ENCODE results near the gene NDUFB11. TPM values are rescaled to one million over a fixed set of nuclear protein-coding genes. Genes with fewer than 3 reads are reported as not detected.

Gene NDUFB11
- total and polyA plus RNA-seq, 9 of the 15 experiments (the other 6 are each of a cell fraction or from before 2014, with no cell fraction given), result 20.9 to 269 (median 86.8) TPM

DNA sequence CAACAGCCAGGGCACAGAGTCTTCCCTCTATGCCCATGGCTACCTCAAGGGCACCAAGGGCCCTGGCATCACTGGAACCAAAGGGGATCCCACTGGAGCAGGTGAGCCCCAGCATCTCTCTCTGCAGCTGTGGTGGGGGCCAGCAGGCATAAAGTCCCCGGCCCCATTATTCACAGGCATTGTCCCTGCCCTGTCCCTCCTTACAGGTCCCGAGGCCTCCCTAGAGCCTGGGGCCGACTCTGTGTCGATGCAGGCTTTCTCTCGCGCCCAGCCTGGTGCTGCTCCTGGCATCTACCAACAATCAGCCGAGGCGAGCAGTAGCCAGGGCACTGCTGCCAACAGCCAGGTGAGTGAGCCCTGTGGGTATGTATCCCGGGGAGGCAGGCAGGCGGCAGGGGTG lies 36.8 kb upstream of the NDUFB11 start:
- DNase-seq (ENCODE audit: extremely low read depth in 1 of 4, low spot score in 3 of 4) (no peak), ATAC-seq (no peak), FAIRE-seq (no peak)
- no peak overlapping the region for H3K4me3 ChIP-seq
- no peaks in the 10 kb centered on the region for H3K79me2 ChIP-seq (ENCODE audit: control insufficient read depth, insufficient read depth, low read length)
- H3K27me3 ChIP-seq (ENCODE audit: control insufficient read depth in 2 of 2, insufficient read depth in 2 of 2, low read length in 2 of 2), result no peaks in the 10 kb centered on the region
- in situ Hi-C loops (cut with MboI) (no loop called here), intact Hi-C loops (cut with micrococcal nuclease) (no loop called here)
- H3K27ac ChIP-seq (ENCODE audit: extremely low read depth, low read depth, low read length), result no peak overlapping the region
- TF ChIP-seq, protein P1, sequence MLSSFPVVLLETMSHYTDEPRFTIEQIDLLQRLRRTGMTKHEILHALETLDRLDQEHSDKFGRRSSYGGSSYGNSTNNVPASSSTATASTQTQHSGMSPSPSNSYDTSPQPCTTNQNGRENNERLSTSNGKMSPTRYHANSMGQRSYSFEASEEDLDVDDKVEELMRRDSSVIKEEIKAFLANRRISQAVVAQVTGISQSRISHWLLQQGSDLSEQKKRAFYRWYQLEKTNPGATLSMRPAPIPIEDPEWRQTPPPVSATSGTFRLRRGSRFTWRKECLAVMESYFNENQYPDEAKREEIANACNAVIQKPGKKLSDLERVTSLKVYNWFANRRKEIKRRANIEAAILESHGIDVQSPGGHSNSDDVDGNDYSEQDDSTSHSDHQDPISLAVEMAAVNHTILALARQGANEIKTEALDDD (IDR thresholded peaks at IDR 0.05), result no peak
- TF ChIP-seq POLR2H (tag; IDR thresholded peaks at IDR 0.05; ENCODE audit: low read depth) (no peak), ESRRB (CRISPR knock-in tag; IDR thresholded peaks at IDR 0.05; ENCODE audit: borderline replicate concordance) (no peak), ZNF12 (CRISPR knock-in tag; IDR thresholded peaks at IDR 0.05) (no peak), KLF10 (CRISPR knock-in tag; IDR thresholded peaks at IDR 0.05) (no peak), BRCA1 (IDR thresholded peaks at IDR 0.05) (no peak), BRCA1 (CRISPR knock-in tag; IDR thresholded peaks at IDR 0.05) (no peak), ZNF282 (CRISPR knock-in tag; IDR thresholded peaks at IDR 0.05) (no peak), NR3C1 (CRISPR knock-in tag; IDR thresholded peaks at IDR 0.05) (no peak), NR2C2 (CRISPR knock-in tag; IDR thresholded peaks at IDR 0.05) (no peak), NR2C2 (tag; IDR thresholded peaks at IDR 0.05) (no peak), ZNF134 (CRISPR knock-in tag; conservative IDR thresholded peaks at IDR 0.05) (no peak)
- TF ChIP-seq, protein P2, sequence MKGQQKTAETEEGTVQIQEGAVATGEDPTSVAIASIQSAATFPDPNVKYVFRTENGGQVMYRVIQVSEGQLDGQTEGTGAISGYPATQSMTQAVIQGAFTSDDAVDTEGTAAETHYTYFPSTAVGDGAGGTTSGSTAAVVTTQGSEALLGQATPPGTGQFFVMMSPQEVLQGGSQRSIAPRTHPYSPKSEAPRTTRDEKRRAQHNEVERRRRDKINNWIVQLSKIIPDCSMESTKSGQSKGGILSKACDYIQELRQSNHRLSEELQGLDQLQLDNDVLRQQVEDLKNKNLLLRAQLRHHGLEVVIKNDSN (CRISPR knock-in tag; IDR thresholded peaks at IDR 0.05), result no peak
- no peak overlapping the region for H3K4me2 ChIP-seq (ENCODE audit: insufficient read depth, low read length)
- H2AFZ ChIP-seq (ENCODE audit: low read depth, low read length), result no peak overlapping the region
- no TSS peak for BruUV-seq (replicated peaks)
- H3K9me1 ChIP-seq (ENCODE audit: control insufficient read depth, insufficient read depth, low read length), result no peaks in the 10 kb centered on the region
- peaks cover 81% of the 10 kb centered on the region; the same call in 2 of the 3 replicates for H3K36me3 ChIP-seq (ENCODE audit: control insufficient read depth, insufficient read depth, low read length)
- CTCF ChIA-PET (ENCODE audit: low intra/inter-chr PET ratio), result no interaction called here
- H3K9me3 ChIP-seq (replicated peaks; ENCODE audit: control insufficient read depth, insufficient read depth, low read depth, low read length), result no peaks in the 10 kb centered on the region
- POLR2A ChIA-PET, result no interaction called here
- WGBS (ENCODE audit: insufficient coverage, low coverage, missing lambda C conversion rate), result 93% methylated on average over 6 of the region's 10 CpGs
- H4K20me1 ChIP-seq (replicated peaks; ENCODE audit: control insufficient read depth, insufficient read depth, low read length), result peaks cover 2% of the 10 kb centered on the region; the same call in 1 of the 2 replicates
- H3K4me1 ChIP-seq (replicated peaks in 1 of 2; ENCODE audit: control insufficient read depth in 2 of 2, insufficient read depth in 2 of 2, low read length in 2 of 2), result peaks cover 0 to 3% of the 10 kb centered on the region in 2 experiments; a peak in 1 of 5 replicates
- H3K9ac ChIP-seq (ENCODE audit: insufficient read depth in 1 of 2, low read depth in 2 of 2, low read length in 2 of 2), result no peak overlapping the region
